GM21723 (cell line): ENCODE data around the gene SARNP.

Experiments used
- ATAC-seq: cut with Tn5 transposase; IDR thresholded peaks from one replicate; pipeline ENCODE4 v1.9.1; 2021; ENCODE audit warnings: mild to moderate bottlenecking, moderate library complexity; ENCODE audit not compliant: unreplicated experiment

Gene SARNP

DNA sequence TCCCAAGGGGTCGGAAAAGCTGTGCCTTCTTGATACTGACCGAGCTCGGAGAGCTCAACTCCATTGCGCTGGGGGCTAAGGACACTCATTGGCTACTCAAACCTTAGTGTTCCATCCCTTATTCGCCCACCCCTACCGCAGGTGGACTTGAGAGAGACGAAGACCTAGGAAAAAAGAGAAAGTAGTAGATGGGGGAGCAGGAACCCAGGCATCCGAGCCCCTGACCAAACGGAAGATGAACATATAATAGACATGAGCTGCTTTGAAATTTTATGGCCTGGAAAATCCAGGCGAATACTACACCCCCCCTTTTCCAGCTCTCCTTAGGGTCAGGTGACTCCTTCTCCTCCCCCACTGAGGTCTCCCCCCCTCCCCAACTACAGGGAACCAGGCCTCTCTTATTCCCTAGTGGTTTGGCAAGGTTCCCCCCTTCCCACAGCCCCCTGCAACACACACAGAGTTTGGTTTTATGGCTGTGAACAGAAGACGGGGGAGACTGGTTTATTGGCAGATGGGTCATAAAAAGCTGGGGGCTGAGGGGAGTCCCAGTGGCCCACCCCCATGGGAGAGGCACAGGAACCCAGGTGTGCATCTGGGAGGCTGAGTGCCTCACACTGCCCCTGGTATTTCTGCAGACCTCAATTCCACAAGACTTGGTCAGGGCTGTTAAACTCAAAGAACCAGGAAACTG, 73.0 kb downstream of the SARNP start:
- ATAC-seq, result no peak

DNA sequence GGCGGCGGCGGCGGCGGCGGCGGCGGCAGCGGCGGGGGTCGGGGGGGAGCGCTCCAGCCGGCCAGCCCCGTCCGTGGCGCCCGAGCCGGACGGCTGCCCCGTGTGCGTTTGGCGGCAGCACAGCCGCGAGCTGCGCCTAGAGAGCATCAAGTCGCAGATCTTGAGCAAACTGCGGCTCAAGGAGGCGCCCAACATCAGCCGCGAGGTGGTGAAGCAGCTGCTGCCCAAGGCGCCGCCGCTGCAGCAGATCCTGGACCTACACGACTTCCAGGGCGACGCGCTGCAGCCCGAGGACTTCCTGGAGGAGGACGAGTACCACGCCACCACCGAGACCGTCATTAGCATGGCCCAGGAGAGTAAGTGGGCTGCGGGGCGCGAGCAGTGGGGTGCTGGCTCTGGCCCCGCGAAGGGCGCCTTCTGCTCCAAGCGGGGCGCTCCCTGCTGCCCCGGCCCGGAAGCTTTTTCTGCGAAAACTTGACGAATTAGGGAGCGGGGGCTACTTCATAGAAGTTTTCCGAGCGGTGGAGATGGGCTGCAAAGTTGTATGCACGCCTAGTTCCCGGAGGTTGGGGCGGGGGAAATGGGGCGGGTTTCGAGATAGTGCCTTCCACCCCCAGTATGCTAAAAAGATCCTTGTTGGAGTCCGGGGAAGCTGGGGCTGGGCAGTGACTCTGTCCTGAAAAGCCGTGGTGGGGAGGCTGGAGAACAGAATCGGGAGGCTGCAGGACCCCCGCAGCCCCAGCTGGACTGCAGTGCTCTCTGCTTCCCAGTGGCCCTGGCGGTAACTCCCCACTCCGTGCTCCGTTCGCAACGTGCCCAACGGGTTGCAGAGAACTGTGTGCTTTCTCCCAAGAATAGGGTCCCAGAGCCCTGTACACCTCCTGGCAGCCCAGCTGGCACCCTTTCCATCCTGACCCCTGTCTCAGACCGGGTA, 73.9 kb downstream of the SARNP start:
- peak; percentile 46 for ATAC-seq

DNA sequence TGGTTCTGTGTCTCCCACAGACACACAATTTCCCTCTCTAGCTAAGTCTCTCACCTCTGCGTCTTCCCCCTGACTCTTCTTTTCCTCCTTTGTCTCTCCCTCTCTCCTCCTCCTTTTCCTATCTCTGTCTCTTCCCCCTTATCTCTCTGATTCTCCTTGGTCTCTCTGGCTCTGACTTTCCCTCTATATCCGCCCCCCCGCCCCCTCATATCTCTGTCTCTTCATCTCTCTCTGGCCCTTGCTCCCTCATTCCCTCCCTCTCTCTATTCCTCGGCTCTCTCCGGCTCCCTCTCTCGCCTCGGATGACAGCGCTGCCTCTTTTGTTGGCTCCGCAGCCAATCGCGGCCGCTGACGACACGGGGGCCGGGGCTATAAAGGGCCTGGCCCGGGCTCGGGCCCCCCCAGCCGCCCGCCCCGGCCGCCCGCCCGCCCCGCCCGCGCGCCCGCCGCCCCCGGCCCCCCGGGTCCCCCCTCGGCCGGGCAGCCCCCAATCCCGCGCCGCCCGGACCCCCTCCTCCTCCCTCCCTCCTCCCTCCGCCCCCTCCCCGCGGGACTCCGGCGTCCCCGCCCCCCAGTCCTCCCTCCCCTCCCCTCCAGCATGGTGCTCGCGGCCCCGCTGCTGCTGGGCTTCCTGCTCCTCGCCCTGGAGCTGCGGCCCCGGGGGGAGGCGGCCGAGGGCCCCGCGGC, 74.7 kb downstream of the SARNP start, which contains the start of gene GDF11:
GDF11 (plus strand) TSS at position 404 of the 687 bp plus-strand sequence; CDS start at position 599, 195 bp downstream.
- peak; percentile 36 for ATAC-seq

DNA sequence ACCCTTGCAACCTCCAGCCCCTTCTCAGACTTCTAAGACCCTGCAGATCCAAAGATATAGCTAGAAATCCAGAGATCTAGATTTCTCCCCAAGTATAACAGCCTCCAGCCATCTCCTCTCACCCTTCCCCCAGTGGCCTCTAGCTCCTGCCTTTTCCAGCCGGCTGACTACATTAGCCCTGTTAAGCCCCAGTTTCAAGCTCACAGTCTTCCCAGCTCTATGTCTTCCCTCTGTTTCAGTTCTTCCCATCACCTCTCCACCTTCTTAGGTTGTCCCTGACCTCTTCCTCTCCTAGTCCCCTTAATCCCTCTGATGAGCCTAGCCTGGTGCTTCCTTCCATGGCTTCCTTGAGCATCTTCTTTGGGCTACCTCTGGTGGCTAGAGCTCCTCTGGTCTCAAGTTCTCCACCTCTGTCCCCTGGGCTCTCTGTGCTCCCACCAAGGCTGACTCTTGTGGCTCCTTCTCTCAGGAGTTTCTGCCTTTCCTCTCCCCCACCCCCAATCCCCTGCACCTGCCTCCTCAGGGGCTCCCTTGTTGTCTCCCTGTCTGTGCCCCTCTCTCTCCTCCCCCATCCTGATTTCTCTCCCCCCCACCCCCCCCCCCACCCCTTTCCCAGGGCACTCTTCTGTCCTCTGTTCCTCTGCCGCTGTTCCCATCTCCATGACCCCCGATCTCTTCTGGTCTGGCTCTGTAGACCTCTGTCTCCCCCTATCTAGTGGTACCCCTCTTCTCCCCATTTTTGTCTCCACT, 75.4 kb downstream of the SARNP start:
- ATAC-seq, result no peak

DNA sequence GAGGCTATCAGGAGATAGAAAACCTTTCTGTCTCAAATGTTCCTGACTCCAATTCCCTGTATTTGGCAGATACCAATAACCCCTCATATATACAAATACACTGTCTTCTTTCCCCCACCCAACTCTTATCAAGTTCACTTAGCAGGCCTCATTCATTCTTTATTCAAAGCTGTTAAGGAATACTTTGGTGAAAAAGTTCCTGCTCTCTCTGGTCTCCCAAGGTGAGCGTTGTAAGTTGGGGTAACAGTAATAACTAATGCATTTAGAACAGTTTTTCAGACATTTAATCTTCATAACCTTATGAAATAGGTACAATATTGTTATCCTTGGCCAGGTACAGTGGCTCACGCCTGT, 78.5 kb downstream of the SARNP start:
- ATAC-seq, result no peak

DNA sequence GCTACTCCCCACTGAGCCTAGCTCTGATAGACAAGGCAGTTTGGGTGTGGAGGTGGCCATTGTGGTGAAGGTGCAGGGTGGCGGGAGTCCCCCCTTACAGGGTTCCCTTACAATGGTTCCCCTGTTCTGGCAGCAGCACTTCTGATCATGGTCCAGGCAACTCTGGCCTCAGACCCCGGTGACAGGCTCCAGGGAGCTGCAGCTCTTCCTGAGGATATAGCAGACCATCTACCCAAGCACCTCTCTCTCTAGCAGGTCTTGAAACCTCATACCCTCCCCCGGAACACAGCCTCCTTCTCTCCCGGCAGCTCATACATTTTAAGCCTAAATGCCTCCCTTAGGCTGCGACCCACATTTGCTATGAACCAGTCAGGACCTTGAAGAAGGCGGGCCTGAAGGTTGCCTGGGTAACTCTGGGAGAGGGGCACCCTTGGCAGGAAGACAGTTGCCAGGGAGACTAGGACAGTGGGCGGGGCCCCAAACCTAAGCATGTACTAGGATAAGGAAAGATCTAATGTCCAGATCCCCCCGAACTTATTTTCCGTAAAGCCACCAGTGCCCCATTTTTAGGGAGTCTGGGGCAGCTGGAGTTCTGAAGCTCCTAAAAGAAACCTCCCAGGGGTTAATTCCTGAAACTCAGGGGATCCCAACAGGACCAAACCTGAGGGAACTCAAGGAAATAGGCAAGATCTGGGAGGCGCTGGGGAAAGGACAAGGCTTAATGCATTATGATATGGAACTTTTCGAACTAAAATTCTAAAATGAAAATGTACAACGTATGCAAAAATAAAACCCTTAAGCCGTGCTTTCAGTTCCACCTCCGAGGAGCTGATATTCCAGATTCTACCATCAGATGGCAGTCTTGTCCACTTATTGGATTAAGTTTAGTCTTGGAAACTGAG, 79.2 kb downstream of the SARNP start:
- ATAC-seq, result peak; percentile 83

DNA sequence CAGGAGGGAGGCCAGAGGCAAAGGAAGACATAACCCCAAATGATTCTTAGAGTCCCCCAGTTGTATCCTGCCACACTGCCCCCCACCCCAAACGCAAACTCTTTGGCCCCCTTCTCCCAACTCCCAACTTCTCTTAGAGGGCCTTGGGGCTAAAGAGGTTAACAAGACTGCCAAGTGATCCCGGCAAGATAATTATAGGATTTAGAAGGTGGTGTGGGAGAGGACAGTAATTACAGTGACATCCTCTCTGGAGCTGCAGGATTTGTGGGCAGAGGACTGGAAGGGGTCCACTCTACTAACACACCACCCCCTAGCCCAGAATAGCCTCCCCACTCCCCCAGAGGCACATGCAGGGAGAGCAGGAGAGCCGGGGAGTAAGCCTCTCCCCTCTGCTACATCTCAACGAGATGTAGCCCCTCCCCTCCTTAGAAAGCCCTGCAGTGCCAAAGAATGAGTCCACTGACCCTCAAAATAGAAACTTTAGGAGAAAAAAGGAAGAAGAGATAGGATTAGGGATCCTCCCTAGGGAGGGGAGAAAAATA, 79.9 kb downstream of the SARNP start:
- peak; percentile 3 for ATAC-seq

DNA sequence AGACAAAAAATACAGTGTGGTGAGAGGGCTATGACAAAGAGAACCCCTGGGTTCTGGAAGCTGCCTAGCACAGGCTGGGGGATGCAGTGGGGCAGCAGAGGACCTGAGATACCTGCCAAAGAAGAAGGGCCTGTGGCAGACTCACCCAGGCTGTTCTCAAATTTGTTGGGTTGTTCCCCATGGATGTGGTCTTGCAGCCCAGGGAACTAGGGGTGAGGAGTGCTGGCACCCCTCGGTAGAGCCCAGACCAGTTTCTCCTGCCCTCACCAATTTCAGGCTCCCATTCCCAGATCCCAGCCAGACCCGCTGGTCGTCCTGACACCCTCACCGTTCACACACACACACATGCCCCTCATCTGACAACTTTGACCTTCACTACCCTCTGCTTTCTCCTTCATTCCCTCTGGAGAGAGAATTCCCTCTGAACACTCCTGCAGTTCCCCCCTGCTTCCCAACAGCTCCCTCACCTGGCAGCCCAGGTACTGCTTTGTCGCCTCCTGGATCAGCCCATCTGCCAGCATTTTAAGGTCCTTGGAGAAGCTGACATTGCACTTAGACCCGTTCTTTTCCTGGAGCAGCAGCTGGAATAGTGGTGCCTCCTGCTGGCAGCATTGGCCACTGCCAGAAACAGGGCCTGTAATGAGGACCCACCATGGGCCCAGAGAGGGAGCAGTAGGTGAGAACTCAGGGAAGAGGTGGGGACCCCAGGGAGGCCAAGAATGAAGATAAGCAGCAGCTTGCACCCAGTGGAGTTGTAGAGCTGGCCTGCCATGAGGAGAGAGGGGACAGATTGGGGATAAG, 80.5 kb downstream of the SARNP start:
- peak; percentile 39 for ATAC-seq

DNA sequence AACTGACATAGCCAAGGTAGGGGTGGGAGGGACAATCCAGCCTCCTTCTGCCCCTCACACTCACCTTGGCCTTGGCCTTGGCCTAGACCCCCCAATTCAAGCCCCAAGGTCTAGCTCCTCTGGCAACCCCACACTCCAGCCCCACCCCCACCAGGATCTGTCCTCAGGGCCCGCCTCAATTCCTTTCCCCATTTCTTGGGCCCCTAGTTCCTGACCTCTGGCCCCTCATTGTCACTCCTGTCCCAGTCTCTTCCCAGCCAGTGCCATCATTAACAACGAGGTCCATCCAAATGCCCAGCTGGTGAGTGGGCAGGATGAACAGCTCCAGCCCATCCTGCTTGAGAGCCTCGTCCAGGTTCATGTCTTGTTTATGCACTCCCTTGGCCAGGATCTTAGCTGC, 81.4 kb downstream of the SARNP start:
- no peak for ATAC-seq

DNA sequence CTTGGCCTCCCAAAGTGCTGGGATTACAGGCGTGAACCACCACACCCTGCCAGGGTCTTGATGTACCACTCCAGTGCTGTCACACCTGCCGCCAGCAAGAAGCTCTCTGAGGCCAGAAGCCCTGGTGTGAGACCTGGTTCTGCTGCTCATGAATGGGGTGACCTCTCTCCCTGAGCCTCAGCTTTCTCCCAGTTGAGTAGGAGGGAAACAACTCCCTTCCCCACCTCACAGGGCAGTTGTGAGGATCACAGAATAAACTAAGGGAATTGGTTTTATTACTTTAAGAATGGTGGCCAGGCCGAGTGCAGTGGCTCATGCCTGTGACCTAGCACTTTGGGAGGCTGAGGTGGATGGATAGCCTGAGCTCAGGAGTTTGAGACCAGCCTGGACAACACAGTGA, 82.9 kb downstream of the SARNP start:
- ATAC-seq, result no peak

DNA sequence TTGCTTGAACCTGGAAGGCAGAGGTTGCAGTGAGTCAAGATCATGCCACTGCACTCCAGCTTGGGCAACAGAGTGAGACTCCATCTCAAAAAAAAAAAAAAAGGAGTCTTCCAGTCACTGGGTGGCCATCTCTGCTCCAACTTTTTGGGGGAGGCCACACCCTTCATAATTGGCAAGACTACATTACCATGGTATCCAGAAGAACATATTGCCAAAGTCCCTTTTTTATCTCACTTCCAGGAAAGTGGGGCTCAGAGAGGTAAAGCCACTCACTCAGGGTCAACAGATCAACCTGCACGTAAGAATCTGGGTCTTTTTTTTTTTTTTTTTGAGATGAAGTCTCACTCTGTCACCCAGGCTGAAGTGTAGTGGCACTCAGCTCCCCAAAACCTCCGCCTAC, 83.7 kb downstream of the SARNP start:
- no peak for ATAC-seq

DNA sequence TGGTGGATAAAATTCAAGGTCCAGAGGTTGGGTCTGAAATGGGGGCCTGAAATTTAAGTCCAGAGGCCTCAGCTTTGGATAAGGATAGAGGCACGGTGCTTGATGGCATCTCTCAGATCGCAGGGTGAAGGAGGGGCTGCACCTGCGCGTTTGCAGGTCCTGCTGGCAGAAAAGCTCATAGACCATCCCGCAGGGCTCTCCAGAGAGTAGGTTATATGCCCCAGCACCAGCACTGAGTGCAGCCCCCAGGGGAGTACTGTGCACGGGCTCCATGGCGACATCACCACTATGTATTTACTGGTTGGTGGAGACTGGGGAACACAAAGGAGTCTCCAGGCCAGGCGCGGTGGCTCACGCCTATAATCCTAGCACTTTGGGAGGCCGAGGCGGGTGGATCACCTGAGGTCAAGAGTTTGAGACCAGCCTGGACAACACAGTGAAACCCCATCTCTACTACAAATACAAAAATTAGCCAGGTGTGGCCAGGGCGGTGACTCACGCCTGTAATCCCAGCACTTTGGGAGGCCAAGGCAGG, 84.4 kb downstream of the SARNP start:
- no peak for ATAC-seq

DNA sequence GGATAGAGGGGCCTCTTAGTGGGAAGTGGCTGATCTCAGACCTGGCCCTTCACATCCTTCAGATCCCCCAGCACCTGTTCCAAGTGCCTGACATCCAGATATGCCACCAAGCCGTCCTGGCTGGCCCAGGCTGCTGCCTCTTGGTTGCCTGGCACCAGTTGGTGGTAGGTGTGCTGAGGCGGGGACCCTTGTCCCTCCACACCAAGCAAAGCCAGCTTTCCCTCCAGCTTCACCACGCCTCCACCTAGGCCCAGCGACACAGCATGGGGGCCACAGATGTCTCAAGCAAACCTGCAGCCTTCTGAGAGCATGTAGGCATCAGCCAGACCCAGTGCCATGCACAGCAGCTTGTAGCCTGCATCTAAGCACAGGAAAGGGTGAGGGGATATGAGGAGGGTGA, 85.2 kb downstream of the SARNP start:
- no peak for ATAC-seq

DNA sequence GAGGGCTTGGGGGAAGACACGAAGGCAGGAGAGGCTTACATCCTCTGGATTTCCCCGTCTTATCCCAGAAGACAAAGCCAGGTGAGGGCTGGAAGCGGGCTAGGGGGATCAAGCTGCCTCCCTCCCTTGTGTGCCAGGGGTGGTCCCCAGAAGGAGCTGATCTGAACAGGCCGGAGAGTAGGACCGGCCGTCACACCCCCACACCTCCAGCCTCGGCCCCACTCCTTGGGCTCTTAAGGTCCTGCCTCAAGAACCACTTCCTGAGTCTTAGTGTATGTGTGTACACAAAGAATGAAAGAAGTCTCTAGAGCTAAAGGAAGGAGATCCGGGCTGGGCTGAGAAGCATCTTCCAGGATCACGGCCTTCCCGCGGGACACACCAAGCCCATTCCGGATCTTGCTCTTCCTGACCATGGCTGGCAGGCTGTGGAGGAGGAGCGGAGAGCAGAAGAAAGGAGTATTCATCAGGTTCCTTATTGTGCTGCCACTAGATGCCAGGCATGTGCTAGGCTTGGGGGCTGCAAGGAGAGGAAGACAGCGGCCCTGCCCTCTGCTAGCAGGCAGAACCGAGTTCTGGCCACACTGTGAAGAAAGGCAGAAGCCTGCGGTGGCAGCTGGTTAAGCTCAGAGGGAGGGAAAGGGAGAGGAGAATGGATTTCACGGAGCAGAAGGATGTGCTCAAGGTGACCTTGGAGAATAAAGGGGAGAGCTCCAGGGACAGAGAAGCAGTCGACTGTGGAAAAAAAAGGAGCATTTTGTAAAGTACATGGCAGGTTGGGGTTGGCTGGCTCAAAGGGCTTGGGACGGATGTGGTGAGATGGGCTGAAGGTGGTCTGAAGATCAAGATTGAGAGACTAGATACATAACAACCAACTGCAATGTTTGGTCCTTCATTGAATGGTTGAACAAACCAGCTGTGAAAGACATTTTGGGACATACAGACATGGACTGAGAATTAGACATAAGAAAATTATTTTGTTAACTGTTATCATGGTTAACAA, 87.4 kb downstream of the SARNP start:
- ATAC-seq, result peak; percentile 44

DNA sequence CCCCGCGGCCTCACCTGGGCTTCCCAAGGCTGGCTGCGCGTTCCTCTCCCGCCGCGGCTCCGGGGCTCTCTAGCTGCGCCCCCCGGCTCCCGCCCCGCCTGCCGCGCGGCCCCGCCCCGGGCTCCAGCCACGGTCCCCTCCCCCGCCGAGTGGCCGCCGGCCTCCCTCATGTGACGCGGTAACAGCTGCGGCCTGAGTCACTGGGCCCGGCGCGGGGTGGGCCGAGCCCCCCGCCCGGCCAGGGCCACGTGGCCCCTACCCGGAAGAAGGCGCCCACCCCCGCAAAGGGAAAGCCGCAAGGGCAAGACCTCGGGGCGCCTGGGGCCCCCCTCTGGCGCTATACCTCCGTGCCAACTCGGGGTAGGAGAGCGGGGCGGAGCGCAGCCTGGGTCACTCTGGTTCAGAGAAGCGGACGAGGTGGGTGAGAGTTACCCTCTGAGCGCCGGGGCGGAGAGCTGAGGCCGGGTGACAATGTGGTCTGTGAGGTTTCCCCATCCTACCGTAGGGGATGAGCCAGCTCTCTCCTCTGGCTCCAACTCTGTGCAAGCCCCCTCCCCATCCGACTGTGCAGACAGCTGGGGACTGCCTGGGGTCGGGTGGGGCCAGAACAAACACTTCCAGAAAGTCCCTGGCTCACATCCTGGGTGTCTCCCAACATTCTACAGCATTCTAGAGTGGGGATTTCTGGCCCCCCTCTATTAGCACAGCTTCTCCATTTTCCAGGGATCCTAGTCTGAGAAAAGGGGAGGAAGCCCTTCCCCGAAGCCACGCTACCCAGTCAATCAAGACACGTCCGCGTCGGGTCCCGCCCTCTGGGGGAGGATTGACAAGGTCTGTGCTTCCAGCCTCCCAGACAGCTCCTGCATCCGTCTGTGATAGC, 88.3 kb downstream of the SARNP start, which contains the start of gene CD63:
CD63 (minus strand) TSS at position 71 of the 880 bp plus-strand sequence. CDS start 668 bp downstream, outside the sequence.
- peak; percentile 68 for ATAC-seq
